ENCODE results near the gene LRRC37A3. TPM values are rescaled to one million over a fixed set of nuclear protein-coding genes. Genes with fewer than 3 reads are reported as not detected.

LRRC37A3 gene
- total and polyA plus RNA-seq, 2 of the 13 experiments (the other 11 are each of a cell fraction or from before 2014, with no cell fraction given), result 0.62 to 1.1 TPM

- TF ChIP-seq ZNF142 (CRISPR knock-in tag; IDR thresholded peaks at IDR 0.05) (peak; percentile 97), ZNF329 (CRISPR knock-in tag; IDR thresholded peaks at IDR 0.05; ENCODE audit: low read depth) (peak; percentile 81; the same call in 1 of the 2 replicates), ZNF503 (CRISPR knock-in tag; IDR thresholded peaks at IDR 0.05) (peak; percentile 88), PHF20 (CRISPR knock-in tag; IDR thresholded peaks at IDR 0.05) (peak; percentile 64), ASH2L (IDR thresholded peaks at IDR 0.05; ENCODE audit: insufficient read length, low read depth, low read length) (peak; percentile 69), HDAC1 (CRISPR knock-in tag; IDR thresholded peaks at IDR 0.05) (peak; percentile 80), ZNF12 (CRISPR knock-in tag; IDR thresholded peaks at IDR 0.05) (peak; percentile 46), ZNF850 (CRISPR knock-in tag; conservative IDR thresholded peaks at IDR 0.05) (peak; percentile 89; the same call in 1 of the 2 replicates), ZNF543 (CRISPR knock-in tag; IDR thresholded peaks at IDR 0.05) (peak; percentile 91), ZNF136 (CRISPR knock-in tag; IDR thresholded peaks at IDR 0.05; ENCODE audit: low read depth) (peak; percentile 82; the same call in 1 of the 2 replicates), ZNF83 (CRISPR knock-in tag; IDR thresholded peaks at IDR 0.05; ENCODE audit: borderline replicate concordance) (peak; percentile 94; the same call in 1 of the 2 replicates), TARDBP (CRISPR knock-in tag; IDR thresholded peaks at IDR 0.05) (peak; percentile 57; the same call in 1 of the 2 replicates), ZNF224 (CRISPR knock-in tag; IDR thresholded peaks at IDR 0.05) (peak; percentile 88; the same call in 1 of the 2 replicates), ZFP82 (CRISPR knock-in tag; IDR thresholded peaks at IDR 0.05; ENCODE audit: borderline replicate concordance) (peak; percentile 99), BORCS8-MEF2B (CRISPR knock-in tag; IDR thresholded peaks at IDR 0.05) (peak; percentile 97), REL (CRISPR knock-in tag; conservative IDR thresholded peaks at IDR 0.05) (peak; percentile 83), ZFP41 (CRISPR knock-in tag; IDR thresholded peaks at IDR 0.05; ENCODE audit: borderline replicate concordance) (peak; percentile 97), ZSCAN30 (CRISPR knock-in tag; IDR thresholded peaks at IDR 0.05) (peak; percentile 85), ZXDC (CRISPR knock-in tag; IDR thresholded peaks at IDR 0.05) (peak; percentile 92)
Measured at GRCh38 chr17:64965873-64966287, 46.6 kb upstream of the LRRC37A3 start (continued).

All from HepG2 (cell line).